ENCODE results near the gene TREML2.
"Not testable (repeated sequence)": the region's sequence is repeated elsewhere in the genome, so short reads cannot be mapped to it uniquely, and the experiment has no call there.

The TREML2 gene

GRCh38 chr6:41194386-41194785 lies 6.6 kb downstream of the TREML2 start:
- no peak for FAIRE-seq
- no peak for TF ChIP-seq POLR2A (IDR thresholded peaks at IDR 0.05; ENCODE audit: low read depth, low read length)
- DNase-seq (ENCODE audit: insufficient read length, low spot score), result no peak

GRCh38 chr6:41193884-41194283 lies 7.1 kb downstream of the TREML2 start:
- FAIRE-seq, result no peak

DNA sequence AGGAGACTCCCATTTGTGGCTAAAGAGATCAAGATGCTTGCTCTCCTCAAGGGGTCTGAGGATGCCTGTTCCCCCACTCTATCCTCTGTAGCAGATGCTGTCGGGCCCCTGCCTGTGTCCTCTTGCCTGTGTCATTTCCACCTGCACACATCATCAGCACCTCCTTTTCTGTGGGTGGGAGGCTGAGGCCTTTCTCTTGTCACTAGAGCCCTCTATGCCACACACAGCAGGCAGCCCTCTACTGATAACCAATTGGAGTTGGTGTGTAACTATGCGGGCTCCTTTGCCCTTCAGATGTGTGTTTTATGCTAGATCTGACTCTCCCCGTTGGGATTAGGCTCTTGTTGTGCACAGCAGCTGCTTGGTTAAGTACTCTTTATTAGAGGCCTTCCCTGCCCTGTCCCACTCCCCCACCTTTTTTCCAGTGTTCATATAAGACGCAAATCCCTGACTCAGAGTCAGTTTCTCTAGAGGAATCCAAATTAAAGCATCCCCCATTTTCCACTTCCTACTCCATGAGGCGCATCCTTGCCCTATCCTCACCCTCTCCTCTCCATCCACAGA lies 7.7 kb downstream of the TREML2 start:
- FAIRE-seq, result no peak
- no peak for DNase-seq (ENCODE audit: insufficient read length, low spot score)
- TF ChIP-seq POLR2A (IDR thresholded peaks at IDR 0.05; ENCODE audit: low read depth, low read length), result no peak

More at GRCh38 chr6:41193884-41194283, 7.1 kb downstream of the TREML2 start:
- TF ChIP-seq POLR2A (IDR thresholded peaks at IDR 0.05; ENCODE audit: low read depth, low read length), result no peak
- no peak for DNase-seq (ENCODE audit: insufficient read length, low spot score)

- FAIRE-seq (no peak), DNase-seq (ENCODE audit: insufficient read length, low spot score) (no peak)
- TF ChIP-seq POLR2A (IDR thresholded peaks at IDR 0.05; ENCODE audit: low read depth, low read length), result no peak
Measured at GRCh38 chr6:41191569-41191968, 9.4 kb downstream of the TREML2 start.

DNA sequence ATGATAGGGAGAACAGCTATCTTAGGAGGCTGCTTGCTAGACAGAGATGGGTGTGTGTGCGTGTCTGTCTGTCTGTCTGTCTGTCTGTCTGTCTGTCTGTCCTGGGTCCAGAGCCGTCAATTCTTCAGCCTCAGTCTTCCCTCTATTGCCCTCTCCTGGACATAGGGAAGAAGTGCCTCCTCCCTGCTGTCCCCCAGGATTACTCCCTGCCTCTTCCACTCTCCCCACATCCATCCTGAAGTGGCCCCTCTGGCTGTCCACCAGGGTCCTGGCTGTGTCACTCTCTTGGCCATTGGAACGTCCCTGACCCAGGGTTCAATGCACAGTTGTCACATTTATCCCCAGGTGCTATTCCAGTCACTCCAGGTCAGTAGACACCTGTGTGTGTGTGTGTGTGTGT lies 10.2 kb downstream of the TREML2 start:
- DNase-seq (ENCODE audit: insufficient read length, low spot score), result no peak
- FAIRE-seq, result no peak
- TF ChIP-seq POLR2A (IDR thresholded peaks at IDR 0.05; ENCODE audit: low read depth, low read length), result no peak

DNA sequence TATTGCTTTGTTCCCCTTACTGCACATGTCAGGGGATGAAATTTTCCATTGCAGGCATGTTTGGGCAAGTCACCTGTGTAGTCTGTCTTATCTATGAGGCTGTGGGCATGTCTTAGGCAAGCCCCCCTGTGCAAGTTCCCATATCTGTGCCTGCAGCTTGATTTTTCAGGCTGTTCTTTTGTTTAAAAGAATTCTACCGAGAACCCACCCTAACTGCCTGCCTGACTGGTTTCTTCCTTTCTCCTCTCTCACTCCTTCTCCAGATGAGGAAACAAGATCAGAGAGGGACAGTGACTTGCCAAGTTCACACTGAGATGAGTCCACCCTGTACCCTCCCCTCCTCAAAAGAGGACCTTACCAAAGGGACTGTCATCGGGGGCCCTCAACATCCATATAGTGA lies 11.0 kb downstream of the TREML2 start:
- FAIRE-seq (no peak), DNase-seq (ENCODE audit: insufficient read length, low spot score) (no peak)
- TF ChIP-seq POLR2A (IDR thresholded peaks at IDR 0.05; ENCODE audit: low read depth, low read length), result no peak

DNA sequence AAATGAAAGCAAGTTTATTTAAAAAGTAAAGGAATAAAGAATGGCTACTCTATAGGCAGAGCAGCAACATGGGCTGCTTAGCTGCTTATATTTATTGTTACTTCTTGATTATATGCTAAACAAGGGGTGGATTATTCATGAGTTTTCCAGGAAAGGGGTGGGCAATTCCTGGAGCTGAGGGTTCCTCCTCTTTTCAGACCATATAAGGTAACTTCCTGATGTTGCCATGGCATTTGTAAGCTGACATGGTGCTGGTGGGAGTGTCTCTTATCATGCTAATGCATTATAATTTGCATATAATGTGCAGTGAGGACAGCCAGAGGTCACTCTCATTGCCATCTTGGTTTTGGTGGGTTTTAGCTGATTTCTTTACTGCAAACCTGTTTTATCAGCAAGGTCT lies 11.9 kb downstream of the TREML2 start:
- FAIRE-seq; DNase-seq (ENCODE audit: insufficient read length, low spot score): not testable (repeated sequence)

DNA sequence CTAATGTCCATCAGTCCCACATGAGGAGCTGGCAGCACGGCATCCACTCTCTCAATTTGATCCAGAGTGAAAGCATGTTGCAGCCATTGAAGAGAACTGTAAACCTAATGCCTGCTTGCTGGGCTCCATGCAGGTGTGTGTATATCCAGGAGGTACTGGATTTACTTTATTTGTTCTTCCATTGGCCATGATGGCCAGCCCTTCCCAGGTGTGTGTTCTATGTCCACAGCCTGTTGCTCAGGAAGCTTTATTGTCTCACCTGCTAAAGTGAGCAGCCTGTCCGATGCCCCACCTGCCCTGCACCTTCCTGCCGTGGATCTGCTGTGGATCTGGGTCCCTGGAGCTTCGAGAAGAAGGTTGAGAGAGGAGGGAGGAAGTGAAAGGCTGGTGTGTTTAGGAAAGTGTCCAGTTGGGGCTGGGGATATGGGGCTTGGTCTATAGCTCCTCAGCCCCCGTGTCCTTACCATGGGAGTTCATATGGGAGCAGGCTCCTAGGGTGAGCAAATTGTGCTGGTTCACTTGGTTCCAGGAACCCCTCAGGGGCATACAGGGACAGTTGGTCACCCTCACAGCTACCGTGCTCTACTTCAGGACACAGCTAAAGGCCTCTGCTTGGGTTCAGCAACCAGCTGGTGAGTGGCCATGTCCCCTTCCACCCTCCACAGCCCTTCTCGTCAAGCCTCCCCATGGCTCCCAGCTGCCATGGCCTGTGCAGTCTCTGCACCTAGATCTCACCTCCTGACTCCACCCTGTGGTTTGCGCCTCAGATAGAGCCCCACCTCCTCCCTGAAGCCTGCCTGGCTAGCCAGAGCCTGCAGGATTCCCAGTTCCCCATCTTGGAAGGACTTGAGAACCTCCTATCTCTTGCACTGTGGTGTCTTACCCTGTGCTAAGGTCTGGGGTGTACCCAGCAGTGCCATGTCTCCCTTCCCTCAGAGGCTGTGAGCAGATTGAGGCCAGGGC lies 12.7 kb downstream of the TREML2 start:
- DNase-seq (ENCODE audit: insufficient read length, low spot score) (no peak), FAIRE-seq (no peak)
- no peak for TF ChIP-seq POLR2A (IDR thresholded peaks at IDR 0.05; ENCODE audit: low read depth, low read length)

DNA sequence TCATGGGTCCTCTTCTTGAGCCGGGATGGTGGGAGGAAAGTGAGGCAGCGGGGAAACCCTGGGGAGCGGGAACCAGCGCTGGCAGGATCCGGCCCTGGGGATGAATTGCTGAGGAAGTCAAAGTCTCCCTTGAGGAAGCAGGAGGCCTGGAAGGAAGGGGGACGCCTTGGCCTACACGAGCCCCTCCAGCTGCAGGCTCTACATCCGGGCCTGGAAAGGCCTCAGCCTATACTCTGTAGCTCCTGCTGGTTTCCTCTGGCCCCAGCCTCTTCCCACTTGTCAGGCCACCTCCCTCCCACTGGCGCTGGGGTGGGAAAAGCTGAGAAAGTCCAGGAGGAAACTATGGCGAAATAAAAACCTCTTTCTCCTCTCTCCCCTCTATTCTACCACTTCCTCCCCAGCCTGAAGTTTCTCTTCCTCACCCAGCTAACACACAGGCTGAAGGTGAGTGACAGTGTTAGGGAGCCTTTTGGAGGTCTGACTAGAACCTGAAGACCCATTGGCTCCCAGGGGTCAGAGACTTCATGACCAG lies 14.9 kb downstream of the TREML2 start:
- DNase-seq (ENCODE audit: insufficient read length, low spot score) (no peak), FAIRE-seq (no peak)
- TF ChIP-seq POLR2A (IDR thresholded peaks at IDR 0.05; ENCODE audit: low read depth, low read length), result no peak

DNA sequence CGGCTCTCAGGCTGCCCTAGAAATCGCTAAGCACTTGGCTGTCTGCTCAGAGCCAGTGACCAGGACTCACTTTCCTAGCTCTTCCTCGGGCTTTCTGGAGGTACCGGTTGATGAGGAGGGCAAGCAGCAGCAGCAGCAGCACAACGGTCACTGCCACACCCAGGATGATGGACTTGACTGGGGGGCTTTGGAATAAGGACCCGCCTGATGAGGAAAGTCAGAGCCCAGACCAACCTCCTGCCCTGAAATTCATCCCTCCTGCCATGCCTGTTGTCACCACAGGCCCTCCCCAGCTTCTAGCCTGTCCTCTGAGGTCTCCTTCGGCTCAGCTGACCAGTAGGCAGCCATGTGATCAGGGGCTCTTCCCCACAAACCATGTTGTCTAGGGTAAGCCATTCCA lies 16.2 kb downstream of the TREML2 start:
- FAIRE-seq, result no peak
- DNase-seq (ENCODE audit: insufficient read length, low spot score), result no peak
- no peak for TF ChIP-seq POLR2A (IDR thresholded peaks at IDR 0.05; ENCODE audit: low read depth, low read length)

GRCh38 chr6:41182069-41183034 lies 18.6 kb downstream of the TREML2 start:
- DNase-seq (ENCODE audit: insufficient read length, low spot score), result peak; percentile 36
- no peak for FAIRE-seq
- TF ChIP-seq POLR2A (IDR thresholded peaks at IDR 0.05; ENCODE audit: low read depth, low read length), result no peak

DNA sequence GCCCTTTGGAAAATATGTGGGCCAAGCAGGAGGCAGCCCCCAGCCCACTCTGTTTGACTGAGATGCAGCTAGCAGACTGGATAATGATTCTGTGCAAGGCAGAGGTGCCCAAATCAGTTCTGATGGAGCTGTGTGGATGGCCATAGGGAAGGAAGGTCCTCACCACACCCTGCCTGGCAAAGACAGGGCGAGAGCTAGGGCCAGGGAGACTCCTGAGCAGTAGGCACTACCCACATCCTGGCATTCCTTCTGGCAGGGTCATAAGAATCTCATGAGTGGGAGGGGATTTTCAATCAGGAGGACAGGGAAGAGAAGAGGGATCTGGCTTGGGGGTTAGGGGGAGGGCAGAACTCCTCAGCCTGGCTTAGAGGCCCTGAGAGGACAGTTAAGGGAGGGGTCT lies 19.4 kb downstream of the TREML2 start:
- FAIRE-seq, result no peak
- TF ChIP-seq POLR2A (IDR thresholded peaks at IDR 0.05; ENCODE audit: low read depth, low read length), result no peak
- no peak for DNase-seq (ENCODE audit: insufficient read length, low spot score)

GRCh38 chr6:41179163-41179562 lies 21.8 kb downstream of the TREML2 start:
- DNase-seq (ENCODE audit: insufficient read length, low spot score) (no peak), FAIRE-seq (no peak)
- TF ChIP-seq POLR2A (IDR thresholded peaks at IDR 0.05; ENCODE audit: low read depth, low read length), result no peak

DNA sequence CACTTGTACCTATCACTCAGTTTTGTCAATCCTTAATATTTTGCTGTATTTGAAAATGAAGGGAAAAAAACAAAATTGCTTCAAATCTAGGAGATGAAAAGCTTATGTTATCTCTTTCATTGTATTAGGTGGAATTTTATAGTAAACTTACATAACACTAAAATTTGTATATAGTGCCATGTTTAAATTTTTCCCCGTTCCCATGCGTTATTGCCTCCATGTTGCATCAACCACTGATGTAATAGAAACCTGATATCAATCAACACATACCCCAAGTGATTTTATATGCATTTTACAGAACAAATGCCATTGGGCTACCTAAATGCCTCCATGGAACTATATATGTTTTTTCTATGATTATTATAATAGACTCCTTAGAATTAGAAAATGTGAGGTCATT lies 23.3 kb downstream of the TREML2 start:
- no peak for DNase-seq (ENCODE audit: insufficient read length, low spot score)
- no peak for FAIRE-seq

More for the DNA sequence above, 23.3 kb downstream of the TREML2 start:
- no peak for TF ChIP-seq POLR2A (IDR thresholded peaks at IDR 0.05; ENCODE audit: low read depth, low read length)
